GM13976 (cell line): ENCODE data around the gene LYPD5.

Source experiments
- DNase-seq: peaks from one replicate; pipeline ENCODE4 v3.0.0; 2012; ENCODE audit warnings: low spot score
- in situ Hi-C: fragments of 300-500 bp; cut with MboI; formaldehyde crosslinking; loops from one replicate; pipeline ENCODE4 v1.12.0; 2022; ENCODE audit warnings: low sequenced_read_pairs, mixed read lengths, inconsistent platforms; ENCODE audit not compliant: unreplicated experiment
- TF ChIP-seq, protein P1 (sequence below): IDR thresholded peaks from 2 replicates; pipeline ENCODE4 v1.5.1; 2012; ENCODE audit warnings: borderline replicate concordance, mild to moderate bottlenecking; ENCODE audit not compliant: insufficient read depth; ENCODE audit errors: extremely low read depth, missing control alignments, control extremely low read depth

LYPD5 gene, protein sequence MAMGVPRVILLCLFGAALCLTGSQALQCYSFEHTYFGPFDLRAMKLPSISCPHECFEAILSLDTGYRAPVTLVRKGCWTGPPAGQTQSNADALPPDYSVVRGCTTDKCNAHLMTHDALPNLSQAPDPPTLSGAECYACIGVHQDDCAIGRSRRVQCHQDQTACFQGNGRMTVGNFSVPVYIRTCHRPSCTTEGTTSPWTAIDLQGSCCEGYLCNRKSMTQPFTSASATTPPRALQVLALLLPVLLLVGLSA

DNA sequence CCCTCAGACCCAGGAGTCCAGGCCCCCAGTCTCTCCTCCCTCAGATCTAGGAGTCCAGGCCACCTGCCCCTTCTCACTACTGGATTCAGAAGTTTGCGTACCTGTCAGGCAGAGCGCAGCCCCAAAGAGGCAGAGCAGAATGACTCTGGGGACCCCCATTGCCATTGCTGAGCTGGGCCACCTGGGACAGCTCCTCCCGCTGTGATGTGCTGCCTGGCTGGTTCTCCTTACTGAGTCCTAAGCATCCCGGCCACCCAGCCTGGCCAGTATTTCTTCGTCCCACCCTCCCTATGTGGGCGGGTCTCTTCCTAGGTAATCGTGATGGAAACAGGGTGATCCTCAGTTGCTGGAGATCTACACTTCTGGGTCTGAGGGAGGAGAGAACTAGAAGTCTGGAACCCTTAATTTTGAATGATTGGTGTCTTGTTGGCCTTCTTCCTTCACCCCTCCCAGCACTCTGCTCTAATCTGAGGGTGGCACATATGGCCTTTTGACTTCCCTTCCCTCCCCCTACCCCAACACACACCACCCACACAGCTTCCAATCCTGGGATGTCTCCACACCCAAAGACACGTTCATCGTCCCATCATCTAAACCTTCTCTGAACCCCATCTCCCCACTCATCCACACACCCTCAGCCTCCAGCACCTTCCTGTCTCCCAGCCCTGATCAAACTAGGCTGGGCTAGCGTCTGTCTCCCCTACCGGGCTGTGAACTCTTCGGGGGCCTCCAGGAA, at the start of gene LYPD5:
Gene LYPD5, minus strand, starts transcription at position 232 of the 736 bp plus-strand sequence. Its CDS starts 67 bp downstream, at position 165.
- DNase-seq: no peak
- TF ChIP-seq, protein P1, sequence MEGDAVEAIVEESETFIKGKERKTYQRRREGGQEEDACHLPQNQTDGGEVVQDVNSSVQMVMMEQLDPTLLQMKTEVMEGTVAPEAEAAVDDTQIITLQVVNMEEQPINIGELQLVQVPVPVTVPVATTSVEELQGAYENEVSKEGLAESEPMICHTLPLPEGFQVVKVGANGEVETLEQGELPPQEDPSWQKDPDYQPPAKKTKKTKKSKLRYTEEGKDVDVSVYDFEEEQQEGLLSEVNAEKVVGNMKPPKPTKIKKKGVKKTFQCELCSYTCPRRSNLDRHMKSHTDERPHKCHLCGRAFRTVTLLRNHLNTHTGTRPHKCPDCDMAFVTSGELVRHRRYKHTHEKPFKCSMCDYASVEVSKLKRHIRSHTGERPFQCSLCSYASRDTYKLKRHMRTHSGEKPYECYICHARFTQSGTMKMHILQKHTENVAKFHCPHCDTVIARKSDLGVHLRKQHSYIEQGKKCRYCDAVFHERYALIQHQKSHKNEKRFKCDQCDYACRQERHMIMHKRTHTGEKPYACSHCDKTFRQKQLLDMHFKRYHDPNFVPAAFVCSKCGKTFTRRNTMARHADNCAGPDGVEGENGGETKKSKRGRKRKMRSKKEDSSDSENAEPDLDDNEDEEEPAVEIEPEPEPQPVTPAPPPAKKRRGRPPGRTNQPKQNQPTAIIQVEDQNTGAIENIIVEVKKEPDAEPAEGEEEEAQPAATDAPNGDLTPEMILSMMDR: no peak
- in situ Hi-C loops: no loop called here

DNA sequence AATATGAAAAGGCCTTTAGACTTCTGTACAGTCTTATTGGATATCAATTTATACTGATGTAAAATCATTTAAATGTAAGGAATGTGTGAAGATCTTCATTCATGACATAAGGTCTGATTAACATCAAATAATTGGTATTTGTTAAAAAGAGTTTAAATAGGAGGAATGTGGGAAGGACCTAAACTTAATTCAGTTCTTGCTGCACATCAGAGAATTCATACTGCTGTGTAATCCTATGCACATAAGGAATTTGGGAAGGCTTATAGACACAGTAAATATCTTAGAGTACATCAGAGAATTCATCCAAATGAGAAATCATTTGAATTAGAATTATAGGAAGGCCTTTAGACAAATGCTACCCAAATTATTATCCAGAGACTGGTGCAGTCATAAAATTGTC, 46.6 kb upstream of the LYPD5 start:
- in situ Hi-C loops: no loop called here
- no peak for DNase-seq
- TF ChIP-seq, protein P1: no peak

DNA sequence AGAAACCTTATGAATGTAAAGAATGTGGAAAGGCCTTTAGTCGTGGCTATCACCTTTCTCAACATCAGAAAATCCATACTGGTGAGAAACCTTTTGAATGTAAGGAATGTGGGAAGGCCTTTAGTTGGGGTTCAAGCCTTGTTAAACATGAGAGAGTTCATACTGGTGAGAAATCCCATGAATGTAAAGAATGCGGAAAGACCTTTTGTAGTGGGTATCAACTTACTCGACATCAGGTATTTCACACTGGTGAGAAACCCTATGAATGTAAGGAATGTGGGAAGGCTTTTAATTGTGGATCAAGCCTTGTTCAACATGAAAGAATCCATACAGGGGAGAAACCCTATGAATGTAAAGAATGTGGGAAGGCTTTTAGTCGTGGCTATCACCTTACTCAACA, 45.6 kb upstream of the LYPD5 start:
- TF ChIP-seq, protein P1: no peak
- DNase-seq: no peak
- in situ Hi-C loops: no loop called here

DNA sequence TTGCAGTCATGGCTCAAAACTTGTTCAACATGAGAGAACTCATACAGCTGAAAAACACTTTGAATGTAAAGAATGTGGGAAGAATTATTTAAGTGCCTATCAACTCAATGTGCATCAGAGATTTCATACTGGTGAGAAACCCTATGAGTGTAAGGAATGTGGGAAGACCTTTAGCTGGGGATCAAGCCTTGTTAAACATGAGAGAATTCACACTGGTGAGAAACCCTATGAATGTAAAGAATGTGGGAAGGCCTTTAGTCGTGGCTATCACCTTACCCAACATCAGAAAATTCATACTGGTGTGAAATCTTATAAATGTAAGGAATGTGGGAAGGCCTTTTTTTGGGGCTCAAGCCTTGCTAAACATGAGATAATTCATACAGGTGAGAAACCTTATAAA, 45.0 kb upstream of the LYPD5 start:
- TF ChIP-seq, protein P1: no peak
- no peak for DNase-seq
- in situ Hi-C loops: no loop called here

DNA sequence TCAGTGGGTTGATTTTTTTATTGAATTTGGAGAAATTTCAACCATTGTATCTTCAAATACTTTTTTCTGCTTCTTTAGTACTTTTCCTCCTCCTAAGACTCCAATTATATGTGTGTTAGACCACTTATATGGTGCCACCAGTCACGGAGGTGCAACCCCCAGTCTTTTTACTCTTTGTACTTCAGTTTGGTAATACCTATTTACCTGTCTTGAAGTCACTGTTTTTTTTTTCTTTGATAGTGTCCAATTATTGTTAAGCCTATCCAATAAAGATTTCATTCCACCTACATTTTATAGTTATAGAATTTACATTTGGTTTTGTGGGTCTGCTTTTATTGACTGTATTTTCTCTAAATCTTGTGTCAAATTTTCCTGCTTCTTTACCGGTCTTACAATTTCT, 39.8 kb upstream of the LYPD5 start:
- TF ChIP-seq, protein P1: no peak
- DNase-seq: no peak
- in situ Hi-C loops: no loop called here

DNA sequence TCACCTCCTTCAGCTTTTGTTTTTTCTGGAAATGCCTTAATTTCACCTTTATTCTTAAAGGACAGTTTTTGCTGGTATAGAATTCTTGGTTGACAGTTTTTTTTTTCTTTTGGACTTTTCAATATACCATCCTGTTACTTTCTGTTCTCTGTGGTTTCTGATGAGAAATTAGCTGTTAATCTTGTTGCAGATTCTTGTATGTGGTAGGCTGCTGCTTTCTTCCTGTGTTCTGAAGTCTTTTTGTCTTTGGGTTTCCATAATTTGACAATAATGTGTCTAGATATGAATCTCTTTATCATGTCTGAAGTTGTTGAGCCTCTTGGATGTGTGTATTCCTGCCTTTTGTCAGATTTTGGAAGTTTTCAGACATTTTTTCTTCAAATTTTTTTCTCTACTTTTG, 36.9 kb upstream of the LYPD5 start:
- TF ChIP-seq, protein P1: no peak
- DNase-seq: no peak
- in situ Hi-C loops: no loop called here
